ENCODE data around the gene SHANK3. TPM values are rescaled to one million over a fixed set of nuclear protein-coding genes. Genes with fewer than 3 reads are reported as not detected.
"Not testable (repeated sequence)": the region's sequence is repeated elsewhere in the genome, so short reads cannot be mapped to it uniquely, and the experiment has no call there.

SHANK3 gene
- total RNA-seq (2014; rRNA removed; shearing (Covaris generic)), result 0.84 and 0.98 TPM in 2 replicates

DNA sequence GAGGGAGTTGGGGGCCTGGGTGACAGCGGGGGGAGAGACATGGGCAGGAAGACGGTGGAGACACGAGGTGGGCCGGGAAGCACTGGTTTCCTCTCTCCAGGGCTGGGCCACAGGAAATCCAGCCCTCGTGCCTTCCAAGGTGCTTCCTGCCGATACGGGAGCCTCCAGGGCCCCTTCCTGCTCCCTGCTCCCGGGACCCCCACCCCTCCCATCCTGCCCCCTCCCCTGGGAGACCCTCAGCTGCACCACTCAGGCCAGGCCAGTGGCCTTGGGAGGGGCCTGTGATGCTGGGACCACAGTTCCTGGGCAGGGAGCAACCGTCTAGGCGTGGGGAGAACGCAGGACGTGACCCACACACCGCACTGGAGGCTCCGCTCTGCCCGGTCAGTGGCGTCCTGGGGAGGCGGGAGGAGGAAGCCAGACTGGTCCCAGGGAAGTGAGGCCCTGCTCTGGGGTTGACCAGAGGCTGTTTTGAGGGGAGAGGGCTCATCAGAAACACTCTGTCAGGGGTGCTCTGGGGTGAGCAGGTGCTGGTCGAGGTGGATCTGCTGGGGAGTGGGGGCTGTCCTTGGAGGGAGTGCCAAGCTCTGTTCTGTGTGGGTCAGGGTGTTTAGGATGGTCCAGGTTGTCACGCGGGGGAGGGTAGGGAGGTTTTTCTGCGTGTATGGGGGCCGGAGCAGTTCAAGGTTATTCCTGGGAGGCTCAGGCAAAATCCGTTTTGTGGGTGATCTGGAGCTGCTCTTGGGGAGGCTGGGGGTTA lies at the start of gene SHANK3:
TSS of gene SHANK3 (plus strand) at position 353 of the 760 bp plus-strand sequence.
- DNase-seq (ENCODE audit: low spot score), result no peak

DNA sequence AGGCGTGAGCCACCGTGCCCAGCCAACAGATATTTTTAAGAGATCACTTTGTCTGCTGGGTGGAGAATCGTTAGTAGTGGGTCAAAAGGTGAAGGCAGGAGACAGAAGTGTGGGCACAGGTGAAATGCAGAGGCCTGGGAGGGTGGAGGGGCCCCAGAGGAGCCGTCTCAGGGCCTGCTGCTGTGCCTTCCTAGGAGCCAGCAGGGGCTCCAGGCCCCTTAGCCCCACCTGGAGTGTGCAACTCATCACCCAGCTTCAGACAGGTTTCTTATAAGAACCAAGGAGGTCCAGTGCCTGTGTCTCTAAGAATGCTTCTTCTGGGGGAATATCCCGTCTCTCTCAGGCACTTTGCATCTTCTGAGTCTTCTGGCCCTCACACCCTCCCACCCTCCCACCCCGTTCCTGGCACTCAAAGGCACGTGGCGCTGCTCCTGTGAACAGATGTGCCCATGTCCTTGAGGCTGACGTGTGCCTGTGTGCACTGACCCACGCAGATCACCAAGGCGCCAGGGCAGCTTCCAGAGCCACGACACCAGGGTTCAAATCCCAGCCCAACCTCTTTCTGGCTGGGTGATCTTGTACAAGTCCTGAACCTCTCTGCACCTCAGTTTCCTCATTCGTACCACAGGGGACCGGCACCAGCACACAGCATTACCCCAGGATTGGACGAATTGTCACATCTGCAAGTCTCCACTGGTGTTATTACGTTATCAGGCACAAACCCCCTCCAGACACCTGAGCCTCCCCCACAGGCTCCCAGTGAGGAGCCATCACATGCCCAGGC lies 48.1 kb upstream of the SHANK3 start:
- DNase-seq (ENCODE audit: low spot score), result no peak

DNA sequence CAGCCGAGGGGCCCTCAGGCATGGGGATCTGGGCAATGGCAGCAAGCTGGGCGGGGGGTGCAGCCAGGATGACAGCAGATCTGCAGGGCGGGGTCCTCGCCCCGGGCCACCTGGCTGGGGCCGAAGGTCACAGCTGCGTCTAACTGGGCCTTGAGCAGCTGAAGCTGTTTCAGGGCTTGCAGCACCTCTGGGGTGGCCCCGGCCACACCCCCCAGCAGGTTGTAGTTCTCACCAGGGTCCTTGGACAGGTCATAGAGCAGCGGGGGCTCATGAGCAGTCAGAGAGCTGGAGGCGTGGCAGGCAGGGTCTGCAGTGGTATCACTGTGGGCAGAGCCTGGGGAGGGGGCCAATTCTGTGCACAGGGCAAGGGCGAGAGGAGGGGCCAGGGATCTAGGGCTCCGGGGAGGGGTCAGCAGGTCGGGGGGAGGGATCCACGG lies 47.5 kb upstream of the SHANK3 start:
- no peak for DNase-seq (ENCODE audit: low spot score)

DNA sequence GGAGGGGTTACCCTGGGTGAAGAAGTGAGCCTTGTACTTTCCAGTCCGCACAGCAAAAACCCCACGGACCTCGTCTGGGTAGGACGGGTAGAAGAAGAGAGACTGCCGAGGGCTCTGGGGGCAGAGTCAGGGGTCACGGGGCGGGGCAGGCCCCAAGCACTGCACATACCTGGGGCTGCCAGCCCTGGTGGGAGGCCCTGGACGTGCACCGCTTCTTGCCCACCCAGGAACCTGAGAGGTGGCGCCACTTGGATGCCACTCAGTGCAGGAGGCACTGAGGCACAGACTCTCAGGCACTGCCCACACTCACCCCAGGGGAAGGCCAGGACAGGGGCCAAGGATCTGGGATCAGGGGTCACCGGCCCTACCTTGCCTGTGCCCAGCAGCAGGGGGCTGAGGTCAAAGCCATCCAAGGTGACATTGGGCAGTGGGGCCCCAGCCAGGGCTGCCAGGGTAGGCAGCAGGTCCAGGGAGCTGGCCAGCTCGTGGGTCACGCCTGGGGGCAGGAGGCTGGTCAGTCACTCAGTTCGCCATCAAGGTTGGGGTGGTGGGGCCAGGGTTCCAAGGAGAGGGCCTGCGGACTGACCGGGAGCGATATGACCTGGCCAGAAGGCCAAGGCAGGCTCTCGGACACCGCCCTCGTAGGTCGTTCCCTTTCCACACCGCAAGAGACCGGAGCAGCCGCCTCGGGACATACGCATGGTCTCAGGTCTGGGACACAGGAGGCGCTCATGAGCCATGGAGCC lies 46.9 kb upstream of the SHANK3 start:
- no peak for DNase-seq (ENCODE audit: low spot score)

DNA sequence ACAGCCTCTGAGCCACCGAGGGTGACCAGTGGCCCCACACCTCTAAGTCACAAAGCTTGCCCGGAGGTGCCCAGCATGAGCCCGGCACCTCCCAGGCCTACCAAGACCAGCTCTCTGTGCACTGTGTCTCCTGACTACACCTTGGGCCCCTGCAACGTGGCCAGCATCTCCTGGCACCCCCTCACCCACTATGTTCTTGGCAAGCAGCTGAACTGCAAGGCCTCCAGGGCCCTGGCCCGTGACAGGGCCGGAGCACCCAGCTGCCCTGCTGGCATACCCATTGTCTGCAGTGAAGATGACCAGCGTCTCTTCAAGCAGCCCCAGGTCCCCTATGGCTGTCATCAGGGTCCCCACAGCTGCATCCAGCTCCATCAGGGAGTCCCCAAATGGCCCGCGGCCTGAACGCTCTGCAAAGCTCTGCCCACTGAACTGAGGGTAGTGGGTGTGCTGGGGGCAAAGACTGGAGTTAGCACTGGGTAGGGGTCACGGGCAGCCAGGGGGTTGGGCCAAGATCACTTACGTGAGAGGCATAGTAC lies 46.2 kb upstream of the SHANK3 start:
- no peak for DNase-seq (ENCODE audit: low spot score)

- no peak for DNase-seq (ENCODE audit: low spot score)
Measured at GRCh38 chr22:50626850-50627641, 45.6 kb upstream of the SHANK3 start.

DNA sequence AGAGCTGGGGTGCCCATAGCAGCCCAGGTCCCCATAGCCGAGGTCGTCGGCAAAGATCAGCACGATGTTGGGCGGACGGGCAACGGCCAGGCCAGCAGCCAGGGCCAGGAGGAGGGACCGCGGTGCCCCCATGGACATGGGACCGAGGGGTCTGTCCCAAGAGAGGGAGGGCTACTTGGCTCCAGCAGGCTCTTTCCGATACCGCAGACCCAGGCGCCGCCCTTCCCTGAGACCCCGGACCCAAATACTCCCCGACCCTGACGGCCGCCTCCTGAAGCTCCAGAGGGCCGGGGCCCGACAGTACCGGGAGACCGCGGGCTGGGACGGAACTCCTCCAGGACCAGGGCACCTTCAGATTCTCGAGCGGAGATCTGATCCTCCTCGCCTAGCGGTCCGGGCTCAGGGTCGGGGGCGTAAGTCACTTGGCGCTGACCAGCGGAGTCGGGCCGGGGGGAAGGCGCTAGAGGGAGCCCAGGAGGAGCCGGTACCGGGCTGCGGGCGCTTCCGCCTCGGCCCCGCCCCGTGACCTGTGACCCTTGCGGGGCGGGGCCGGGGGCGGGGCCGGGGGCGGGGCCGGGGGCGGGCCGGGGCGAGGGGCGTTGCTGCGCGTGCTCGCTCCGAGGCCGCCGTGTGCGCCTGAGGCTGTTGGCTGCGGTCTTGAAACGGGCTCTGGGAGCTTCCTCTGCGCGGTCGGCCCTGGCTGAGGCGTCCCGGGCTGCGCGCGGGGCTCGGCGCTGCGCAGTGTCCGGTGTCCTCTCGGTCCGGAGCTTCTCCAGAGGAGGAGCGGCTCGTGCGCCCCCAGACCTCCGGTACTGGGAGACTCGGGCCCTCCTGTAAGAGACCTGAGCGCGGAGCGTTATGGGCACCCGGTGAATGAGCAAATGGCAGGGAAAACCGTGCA lies 44.7 kb upstream of the SHANK3 start, which contains the start of gene ARSA:
TSS of gene ARSA (minus strand) at position 511 of the 901 bp plus-strand sequence. CDS start at position 138, 373 bp downstream.
- DNase-seq (ENCODE audit: low spot score), result peak; percentile 42

- DNase-seq (ENCODE audit: low spot score), result no peak
Measured at GRCh38 chr22:50628543-50629134, 44.0 kb upstream of the SHANK3 start.

DNA sequence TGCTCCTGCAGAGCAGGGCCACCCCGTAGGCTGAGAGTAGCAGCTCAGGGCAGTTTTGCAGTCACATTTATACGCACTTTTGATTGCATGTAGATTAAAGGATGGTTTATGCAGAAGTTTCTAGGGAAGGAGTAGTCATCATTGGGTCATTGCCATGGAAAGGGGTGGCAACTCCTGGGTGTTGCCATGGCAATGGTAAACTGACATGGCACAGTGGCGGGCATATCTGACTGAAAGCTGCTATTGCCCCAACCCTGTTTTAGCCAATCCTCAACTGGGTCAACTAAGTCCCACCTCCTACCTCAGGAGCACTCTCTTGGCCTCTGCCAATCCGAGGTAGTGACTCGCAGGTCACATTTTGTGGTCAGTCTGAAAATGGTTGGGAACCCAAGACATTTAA lies 42.2 kb upstream of the SHANK3 start:
- DNase-seq (ENCODE audit: low spot score), result peak; percentile 46

DNA sequence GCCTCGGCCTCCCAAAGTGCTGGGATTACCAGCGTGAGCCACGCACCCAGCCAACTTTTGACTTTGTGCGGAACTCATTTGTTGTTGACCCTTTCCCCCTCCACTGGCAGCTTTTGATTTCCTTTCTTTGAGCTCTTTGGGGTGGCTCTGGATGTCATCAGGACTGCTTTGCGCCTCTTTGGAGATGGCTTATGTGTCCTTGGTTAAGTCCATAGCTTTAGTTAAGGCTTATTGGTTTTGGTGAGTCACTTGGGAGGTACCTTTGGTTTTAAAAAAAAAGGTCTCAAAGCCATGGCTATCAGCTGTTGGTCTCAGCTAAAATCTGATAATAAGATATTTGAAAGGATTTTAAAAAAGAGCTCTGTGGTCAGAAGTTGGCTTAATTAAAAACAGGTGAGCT lies 39.5 kb upstream of the SHANK3 start:
- no peak for DNase-seq (ENCODE audit: low spot score)

DNA sequence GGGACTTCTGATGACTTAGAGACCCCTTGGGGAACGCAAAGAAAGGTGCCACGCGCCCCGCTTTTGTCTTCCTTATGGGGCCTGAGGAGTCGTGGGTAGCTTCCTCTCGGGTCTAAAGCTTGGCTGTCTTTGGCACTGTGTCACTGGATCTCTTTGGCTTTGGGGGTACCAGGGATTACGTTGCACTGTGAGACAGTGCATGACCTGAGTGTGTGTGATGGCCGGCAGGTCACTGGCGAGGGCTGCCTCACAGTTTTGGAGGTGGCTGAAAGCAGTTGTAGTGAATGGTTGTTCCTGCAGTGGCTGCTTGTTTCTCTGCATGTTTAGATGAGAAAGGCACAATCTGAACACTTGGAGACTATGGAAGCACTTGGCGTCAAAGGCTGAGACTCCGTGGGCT lies 38.9 kb upstream of the SHANK3 start:
- DNase-seq (ENCODE audit: low spot score), result no peak

DNA sequence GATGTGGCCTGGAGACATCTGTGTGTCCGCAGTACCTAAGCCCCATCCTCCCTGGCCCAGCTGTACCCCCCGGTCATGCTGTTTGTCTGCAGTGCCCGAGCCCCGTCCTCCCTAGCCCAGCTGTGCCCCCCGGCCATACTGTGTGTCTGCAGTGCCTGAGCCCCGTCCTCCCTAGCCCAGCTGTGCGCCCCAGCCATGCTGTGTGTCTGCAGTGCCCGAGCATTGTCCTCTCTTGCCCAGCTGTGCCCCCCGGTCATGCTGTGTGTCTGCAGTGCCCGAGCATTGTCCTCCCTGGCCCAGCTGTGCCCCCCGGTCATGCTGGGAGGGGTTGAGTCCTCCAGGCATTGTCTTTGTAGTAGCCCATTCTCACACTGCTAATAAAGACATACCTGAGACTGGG lies 37.0 kb upstream of the SHANK3 start:
- DNase-seq (ENCODE audit: low spot score), result no peak

DNA sequence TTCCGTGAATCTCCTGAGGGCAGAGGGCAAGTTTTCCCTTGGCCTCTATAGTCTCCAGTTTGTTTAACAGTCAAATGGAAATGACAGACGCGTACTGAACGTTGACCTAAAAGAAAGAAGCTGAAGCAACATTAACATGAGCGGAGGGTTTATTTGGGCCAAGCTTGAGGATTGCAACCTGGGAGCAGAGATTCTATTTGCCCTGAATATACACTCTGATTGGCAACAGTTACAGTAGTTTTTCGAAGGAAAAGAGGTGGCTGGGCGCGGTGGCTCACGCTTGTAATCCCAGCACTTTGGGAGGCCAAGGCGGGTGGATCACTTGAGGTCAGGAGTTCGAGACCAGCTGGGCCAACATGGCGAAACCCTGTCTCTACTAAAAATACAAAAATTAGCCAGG lies 32.3 kb upstream of the SHANK3 start:
- DNase-seq (ENCODE audit: low spot score), result not testable (repeated sequence)

DNA sequence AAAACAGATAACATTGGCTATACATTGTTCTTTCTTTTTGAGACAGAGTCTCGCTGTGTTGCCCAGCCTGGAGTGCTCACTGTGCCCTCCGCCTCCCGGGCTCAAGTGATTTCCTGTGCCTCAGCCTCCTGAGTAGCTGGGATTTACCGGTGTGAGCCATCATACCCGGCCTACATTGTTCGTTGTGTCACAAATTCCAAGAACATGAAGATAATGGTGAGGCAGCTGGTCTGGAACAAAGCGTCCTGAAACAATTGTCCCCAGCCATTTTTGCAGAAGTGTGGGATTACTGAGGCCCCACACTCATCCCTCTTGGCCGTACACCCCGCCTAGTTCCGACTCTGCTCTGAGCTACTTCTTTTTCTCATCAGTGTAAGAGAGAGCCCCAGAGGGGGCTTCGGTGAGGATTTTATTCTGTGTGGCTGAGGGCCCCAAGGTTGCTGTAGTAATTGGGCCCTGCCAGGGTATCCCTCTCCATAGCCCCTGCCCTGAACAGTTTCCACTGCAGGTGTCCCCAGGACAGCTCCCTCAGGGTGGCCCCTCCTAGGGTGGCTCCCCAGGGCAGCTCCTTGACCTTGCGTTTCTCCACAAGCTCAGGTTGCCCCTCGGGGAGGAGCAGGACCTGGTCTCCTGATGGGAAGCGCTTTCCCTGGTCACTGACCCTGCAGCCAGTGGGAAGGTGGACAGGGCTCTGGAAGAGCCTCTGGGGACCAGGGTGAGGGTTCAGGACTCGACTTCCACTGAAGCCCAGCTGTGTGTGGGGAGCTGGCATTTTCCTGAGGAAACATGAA lies 31.6 kb upstream of the SHANK3 start:
- DNase-seq (ENCODE audit: low spot score), result no peak

GRCh38 chr22:50641696-50642607 lies 30.7 kb upstream of the SHANK3 start:
- DNase-seq (ENCODE audit: low spot score), result no peak

DNA sequence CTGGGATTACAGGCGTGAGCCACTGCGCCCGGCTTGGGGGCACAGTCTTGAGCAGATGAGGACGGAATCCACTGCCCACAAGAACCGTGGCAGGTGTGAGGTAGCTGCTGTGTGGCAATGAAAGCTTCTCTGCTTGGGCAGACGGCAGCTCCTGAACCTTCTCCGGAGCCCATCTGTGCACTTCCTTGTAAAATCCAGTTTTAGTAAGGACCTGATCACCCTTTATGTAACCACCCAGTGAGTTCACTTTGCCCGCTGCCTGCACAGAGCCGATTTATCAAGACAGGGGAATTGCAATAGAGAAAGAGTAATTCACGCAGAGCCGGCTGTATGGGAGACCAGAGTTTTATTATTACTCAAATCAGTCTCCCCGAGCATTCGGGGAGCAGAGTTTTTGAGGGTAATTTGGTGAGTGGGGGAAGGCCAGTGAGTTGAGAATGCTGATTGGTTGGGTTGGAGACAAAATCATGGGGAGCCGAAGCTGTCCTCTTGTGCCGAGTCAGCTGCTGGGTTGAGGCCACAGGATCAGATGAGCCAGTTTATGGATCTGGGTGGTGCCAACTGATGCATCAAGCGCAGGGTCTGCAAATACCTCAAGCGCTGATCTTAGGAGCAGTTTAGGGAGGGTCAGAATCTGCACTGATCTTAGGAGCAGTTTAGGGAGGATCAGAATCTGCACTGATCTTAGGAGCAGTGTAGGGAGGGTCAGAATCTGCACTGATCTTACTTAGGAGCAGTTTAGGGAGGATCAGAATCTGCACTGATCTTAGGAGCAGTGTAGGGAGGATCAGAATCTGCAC lies 29.4 kb upstream of the SHANK3 start:
- not testable (repeated sequence) for DNase-seq (ENCODE audit: low spot score)

GRCh38 chr22:50643821-50644101 lies 28.9 kb upstream of the SHANK3 start:
- not testable (repeated sequence) for DNase-seq (ENCODE audit: low spot score)

All from A172 (cell line).